IMR-90 (cell line): ENCODE measurements around the gene IL22.

ENCODE experiments used
- BHLHE40 ChIP-seq: fragments of 150-350 bp; IDR thresholded peaks from 2 replicates; pipeline ENCODE4 v1.6.1; 2016; ENCODE audit warnings: mild to moderate bottlenecking, low read depth, low read length
- CEBPB ChIP-seq: IDR thresholded peaks from 2 replicates; pipeline ENCODE4 v1.6.1; 2012; ENCODE audit warnings: low read depth, low read length, improper control_type of control experiment
- CHD1 ChIP-seq: IDR thresholded peaks from 2 replicates; pipeline ENCODE4 v1.6.1; 2012; ENCODE audit warnings: low read depth, low read length, improper control_type of control experiment
- CTCF ChIP-seq: conservative IDR thresholded peaks from 2 replicates; pipeline ENCODE4 v1.5.1; 2012; ENCODE audit warnings: mild to moderate bottlenecking, low read depth, low read length, improper control_type of control experiment
- MAFK ChIP-seq: IDR thresholded peaks from 2 replicates; pipeline ENCODE4 v1.6.1; 2012; ENCODE audit warnings: low read depth, low read length, improper control_type of control experiment
- MAZ ChIP-seq: IDR thresholded peaks from 2 replicates; pipeline ENCODE4 v1.6.1; 2012; ENCODE audit warnings: low read depth, mild to moderate bottlenecking, low read length, improper control_type of control experiment, moderate library complexity, borderline replicate concordance
- MXI1 ChIP-seq: IDR thresholded peaks from 2 replicates; pipeline ENCODE4 v1.6.1; 2012; ENCODE audit warnings: low read depth, mild to moderate bottlenecking, low read length, moderate library complexity, borderline replicate concordance
- NFE2L2 ChIP-seq: fragments of 150-350 bp; IDR thresholded peaks from 2 replicates; pipeline ENCODE4 v1.6.1; 2016; ENCODE audit warnings: low read depth, mild to moderate bottlenecking, low read length
- POLR2A ChIP-seq: IDR thresholded peaks from 2 replicates; pipeline ENCODE4 v1.6.1; 2012; ENCODE audit warnings: mild to moderate bottlenecking, low read depth, low read length
- RAD21 ChIP-seq: IDR thresholded peaks from 2 replicates; pipeline ENCODE4 v1.6.1; 2012; ENCODE audit warnings: low read length, improper control_type of control experiment
- RCOR1 ChIP-seq: IDR thresholded peaks from 2 replicates; pipeline ENCODE4 v1.6.1; 2012; ENCODE audit warnings: mild to moderate bottlenecking, low read length, improper control_type of control experiment; ENCODE audit not compliant: insufficient replicate concordance
- RFX5 ChIP-seq: IDR thresholded peaks from 2 replicates; pipeline ENCODE4 v1.8.0; 2012; ENCODE audit warnings: low read depth, mild to moderate bottlenecking, low read length, moderate library complexity
- USF2 ChIP-seq: fragments of 150-350 bp; IDR thresholded peaks from 2 replicates; pipeline ENCODE4 v1.6.1; 2017; ENCODE audit warnings: mild to moderate bottlenecking, antibody characterized with exemption, low read length, low read depth
- TF ChIP-seq, protein P1 (sequence below): fragments of 150-350 bp; IDR thresholded peaks from 2 replicates; pipeline ENCODE4 v1.6.1; 2016; ENCODE audit warnings: low read depth, mild to moderate bottlenecking, low read length, moderate library complexity, borderline replicate concordance

DNA sequence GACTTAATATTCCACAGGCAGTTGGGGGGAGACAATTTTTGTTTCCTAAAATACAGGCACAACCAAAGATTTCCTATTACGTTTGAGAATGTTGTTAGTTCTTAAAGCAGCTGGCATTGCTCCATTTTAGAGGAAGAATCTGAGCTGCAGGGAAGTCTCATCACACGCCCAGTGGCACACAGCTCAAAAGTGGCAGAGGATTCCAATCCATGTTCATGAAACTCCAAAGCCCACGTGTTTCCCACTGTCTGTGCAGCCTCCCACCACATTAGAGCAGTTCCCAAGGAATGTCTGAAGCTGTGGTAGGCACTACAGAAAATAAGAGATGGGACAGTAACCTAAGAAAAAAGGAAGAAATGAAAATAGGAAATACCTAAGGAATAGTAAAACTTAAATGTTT lies 21.7 kb downstream of the IL22 start:
- TF ChIP-seq, protein P1, sequence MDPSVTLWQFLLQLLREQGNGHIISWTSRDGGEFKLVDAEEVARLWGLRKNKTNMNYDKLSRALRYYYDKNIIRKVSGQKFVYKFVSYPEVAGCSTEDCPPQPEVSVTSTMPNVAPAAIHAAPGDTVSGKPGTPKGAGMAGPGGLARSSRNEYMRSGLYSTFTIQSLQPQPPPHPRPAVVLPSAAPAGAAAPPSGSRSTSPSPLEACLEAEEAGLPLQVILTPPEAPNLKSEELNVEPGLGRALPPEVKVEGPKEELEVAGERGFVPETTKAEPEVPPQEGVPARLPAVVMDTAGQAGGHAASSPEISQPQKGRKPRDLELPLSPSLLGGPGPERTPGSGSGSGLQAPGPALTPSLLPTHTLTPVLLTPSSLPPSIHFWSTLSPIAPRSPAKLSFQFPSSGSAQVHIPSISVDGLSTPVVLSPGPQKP, result no peak
- TF ChIP-seq CTCF, result no peak
- TF ChIP-seq POLR2A, result no peak
- no peak for TF ChIP-seq CHD1
- no peak for TF ChIP-seq RAD21
- no peak for TF ChIP-seq RFX5
- no peak for TF ChIP-seq CEBPB
- no peak for TF ChIP-seq MAFK
- no peak for TF ChIP-seq BHLHE40
- no peak for TF ChIP-seq RCOR1
- TF ChIP-seq MXI1, result no peak
- no peak for TF ChIP-seq MAZ
- TF ChIP-seq NFE2L2, result no peak
- no peak for TF ChIP-seq USF2
